HG02938 (cell line): ENCODE results near the gene PPT1.
"Not testable (repeated sequence)": the region's sequence is repeated elsewhere in the genome, so short reads cannot be mapped to it uniquely, and the experiment has no call there.

Experiments used
- ATAC-seq: cut with Tn5 transposase; IDR thresholded peaks from one replicate; pipeline ENCODE4 v1.9.1; 2021; ENCODE audit warnings: mild to moderate bottlenecking, moderate library complexity; ENCODE audit not compliant: unreplicated experiment

PPT1 gene

GRCh38 chr1:40092706-40093639, 4.1 kb downstream of the PPT1 start:
- ATAC-seq = no peak

GRCh38 chr1:40092241-40092640, 4.8 kb downstream of the PPT1 start:
- no peak for ATAC-seq

GRCh38 chr1:40090652-40091355, 6.2 kb downstream of the PPT1 start:
- no peak for ATAC-seq

GRCh38 chr1:40084750-40085149, 12.3 kb downstream of the PPT1 start:
- not testable (repeated sequence) for ATAC-seq

- no peak for ATAC-seq
These were observed 15.2 kb downstream of the PPT1 start for GRCh38 chr1:40081871-40082270.

- no peak for ATAC-seq
These were observed 17.2 kb downstream of the PPT1 start for GRCh38 chr1:40079774-40080400.

GRCh38 chr1:40078512-40079333, 18.3 kb downstream of the PPT1 start:
- no peak for ATAC-seq

- ATAC-seq = no peak
These were observed 20.1 kb downstream of the PPT1 start for GRCh38 chr1:40076895-40077312.

GRCh38 chr1:40075266-40075665, 21.8 kb downstream of the PPT1 start:
- ATAC-seq = no peak

- no peak for ATAC-seq
These were observed 24.0 kb downstream of the PPT1 start for GRCh38 chr1:40073062-40073461.

- ATAC-seq = no peak
These were observed 24.9 kb downstream of the PPT1 start for GRCh38 chr1:40072142-40072541.

- ATAC-seq = no peak
These were observed 29.2 kb downstream of the PPT1 start for GRCh38 chr1:40067851-40068250.

- ATAC-seq = no peak
These were observed 30.0 kb downstream of the PPT1 start for GRCh38 chr1:40067023-40067422.

GRCh38 chr1:40064797-40065499, 32.1 kb downstream of the PPT1 start:
- ATAC-seq = peak; percentile 76

- no peak for ATAC-seq
These were observed 36.9 kb downstream of the PPT1 start for GRCh38 chr1:40059960-40060750.

GRCh38 chr1:40059338-40059959, 37.6 kb downstream of the PPT1 start:
- ATAC-seq = no peak

- ATAC-seq = no peak
These were observed 38.4 kb downstream of the PPT1 start for GRCh38 chr1:40058453-40059337.

GRCh38 chr1:40058097-40058452, 39.0 kb downstream of the PPT1 start:
- ATAC-seq = no peak
